Measurements from ENCODE around the gene SH3GL2.

The SH3GL2 gene

DNA sequence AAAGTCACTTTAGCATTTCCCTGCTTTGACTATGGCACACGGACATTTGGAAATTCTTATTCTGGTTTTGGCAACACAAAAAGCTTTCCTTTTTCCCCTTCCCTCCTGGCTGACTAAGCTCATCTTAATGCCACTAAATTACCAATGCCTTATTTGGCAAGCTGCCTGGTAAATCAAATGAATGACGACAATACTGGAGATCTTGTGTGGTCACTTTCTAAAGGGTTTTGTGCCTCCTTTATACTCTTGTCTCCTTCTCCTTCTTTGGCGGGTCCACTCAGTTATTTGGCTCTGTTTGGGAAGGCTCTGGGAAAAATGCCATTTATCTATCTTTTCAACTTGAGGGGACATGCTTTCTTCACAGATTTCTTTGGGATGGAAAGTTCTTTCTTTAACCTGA lies 34.9 kb downstream of the SH3GL2 start:
- Histone ChIP-seq H3K9me2 (replicated peaks; ENCODE audit: low read depth, low read length) (0 out of 2 replicates have a peak, but pooled peaks cover 4% of the 10 kb centered on the region), H2AFZ (ENCODE audit: low read length) (no peak overlapping the region), H3K4me2 (ENCODE audit: low read depth, low read length, poor library complexity, severe bottlenecking) (no peak overlapping the region), H3K79me2 (ENCODE audit: insufficient read depth, low read length) (no peaks in the 10 kb centered on the region), H3K27me3 (ENCODE audit: insufficient read depth, low read length, poor library complexity, severe bottlenecking) (no peaks in the 10 kb centered on the region), H3K9ac (ENCODE audit: low read depth, low read length, poor library complexity, severe bottlenecking) (no peak overlapping the region), H3K4me3 (ENCODE audit: low read length, poor library complexity, severe bottlenecking) (no peak overlapping the region), H3K9me3 (ENCODE audit: insufficient read depth, low read depth, low read length) (no peaks in the 10 kb centered on the region), H4K20me1 (ENCODE audit: insufficient read depth, low read length, poor library complexity, severe bottlenecking) (no peaks in the 10 kb centered on the region), H3K4me1 (ENCODE audit: insufficient read depth, low read length, poor library complexity, severe bottlenecking) (no peaks in the 10 kb centered on the region), H3F3A (ENCODE audit: low read depth) (no peaks in the 10 kb centered on the region), H3K36me3 (ENCODE audit: insufficient read depth, low read length) (no peaks in the 10 kb centered on the region)
- TF ChIP-seq EZH2phosphoT487 (IDR thresholded peaks at IDR 0.05; ENCODE audit: borderline replicate concordance) (no peak), CTCF (conservative IDR thresholded peaks at IDR 0.05; ENCODE audit: low read length) (no peak)

DNA sequence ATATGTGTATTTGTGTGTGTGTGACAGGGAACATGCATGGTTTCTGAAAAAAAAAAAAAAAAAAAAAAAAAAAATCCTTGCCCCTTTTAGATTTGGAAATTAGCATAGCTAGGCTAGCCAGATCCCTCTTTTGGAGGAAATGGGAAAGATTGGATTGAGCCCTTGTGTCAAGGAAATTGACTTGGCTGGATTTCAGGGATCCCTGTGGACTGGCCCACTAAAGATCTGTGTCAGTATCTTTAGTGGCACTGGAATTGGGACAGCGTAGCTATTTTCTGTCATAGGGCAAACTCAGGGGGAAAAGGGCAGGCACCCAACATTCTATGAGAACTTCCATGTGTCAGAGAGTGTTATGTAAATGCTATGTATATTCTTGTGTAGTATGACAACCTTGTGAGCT lies 35.4 kb downstream of the SH3GL2 start:
- H3K27me3 ChIP-seq (ENCODE audit: insufficient read depth, low read length, poor library complexity, severe bottlenecking), result no peaks in the 10 kb centered on the region
- no peak overlapping the region for H3K9ac ChIP-seq (ENCODE audit: low read depth, low read length, poor library complexity, severe bottlenecking)
- no peak for TF ChIP-seq CTCF (conservative IDR thresholded peaks at IDR 0.05; ENCODE audit: low read length)
- TF ChIP-seq EZH2phosphoT487 (IDR thresholded peaks at IDR 0.05; ENCODE audit: borderline replicate concordance), result no peak
- H3K4me2 ChIP-seq (ENCODE audit: low read depth, low read length, poor library complexity, severe bottlenecking), result no peak overlapping the region
- no peaks in the 10 kb centered on the region for H4K20me1 ChIP-seq (ENCODE audit: insufficient read depth, low read length, poor library complexity, severe bottlenecking)
- H2AFZ ChIP-seq (ENCODE audit: low read length), result no peak overlapping the region
- no peaks in the 10 kb centered on the region for H3K79me2 ChIP-seq (ENCODE audit: insufficient read depth, low read length)
- H3K4me1 ChIP-seq (ENCODE audit: insufficient read depth, low read length, poor library complexity, severe bottlenecking), result no peaks in the 10 kb centered on the region
- H3K9me2 ChIP-seq (replicated peaks; ENCODE audit: low read depth, low read length), result 0 out of 2 replicates have a peak, but pooled peaks cover 4% of the 10 kb centered on the region
- H3F3A ChIP-seq (ENCODE audit: low read depth), result no peaks in the 10 kb centered on the region
- H3K9me3 ChIP-seq (ENCODE audit: insufficient read depth, low read depth, low read length), result no peaks in the 10 kb centered on the region
- no peaks in the 10 kb centered on the region for H3K36me3 ChIP-seq (ENCODE audit: insufficient read depth, low read length)
- H3K4me3 ChIP-seq (ENCODE audit: low read length, poor library complexity, severe bottlenecking), result no peak overlapping the region

DNA sequence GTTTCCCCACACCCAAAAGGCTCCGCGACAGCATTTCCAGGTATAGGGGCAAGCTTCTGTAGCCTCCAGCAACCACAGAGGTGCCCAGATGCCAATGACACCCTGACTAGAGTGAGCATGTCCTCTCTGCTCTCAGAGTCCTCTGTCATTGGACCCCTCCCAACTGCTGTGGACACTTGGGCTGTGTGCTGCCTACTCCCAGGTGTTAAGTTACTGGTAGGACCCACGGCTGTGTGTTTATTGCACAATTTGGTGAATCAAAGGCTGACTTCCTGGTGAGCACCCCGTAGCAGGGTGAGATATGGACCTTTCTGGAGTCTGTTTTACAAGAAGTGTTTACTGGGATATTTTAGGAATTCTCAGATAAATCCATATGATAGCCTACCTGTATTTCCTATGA lies 36.0 kb downstream of the SH3GL2 start:
- Histone ChIP-seq H3K79me2 (ENCODE audit: insufficient read depth, low read length) (no peaks in the 10 kb centered on the region), H3K36me3 (ENCODE audit: insufficient read depth, low read length) (no peaks in the 10 kb centered on the region), H3K9ac (ENCODE audit: low read depth, low read length, poor library complexity, severe bottlenecking) (no peak overlapping the region), H4K20me1 (ENCODE audit: insufficient read depth, low read length, poor library complexity, severe bottlenecking) (no peaks in the 10 kb centered on the region), H3K4me1 (ENCODE audit: insufficient read depth, low read length, poor library complexity, severe bottlenecking) (no peaks in the 10 kb centered on the region), H3K4me2 (ENCODE audit: low read depth, low read length, poor library complexity, severe bottlenecking) (no peak overlapping the region), H3K27me3 (ENCODE audit: insufficient read depth, low read length, poor library complexity, severe bottlenecking) (no peaks in the 10 kb centered on the region), H2AFZ (ENCODE audit: low read length) (no peak overlapping the region), H3K9me2 (replicated peaks; ENCODE audit: low read depth, low read length) (0 out of 2 replicates have a peak, but pooled peaks cover 4% of the 10 kb centered on the region), H3K9me3 (ENCODE audit: insufficient read depth, low read depth, low read length) (no peaks in the 10 kb centered on the region), H3K4me3 (ENCODE audit: low read length, poor library complexity, severe bottlenecking) (no peak overlapping the region), H3F3A (ENCODE audit: low read depth) (no peaks in the 10 kb centered on the region)
- no peak for TF ChIP-seq CTCF (conservative IDR thresholded peaks at IDR 0.05; ENCODE audit: low read length)
- TF ChIP-seq EZH2phosphoT487 (IDR thresholded peaks at IDR 0.05; ENCODE audit: borderline replicate concordance), result no peak
